GM19193 (cell line): Measurements from ENCODE around the gene SEC22C.

ENCODE experiments used
- POLR2A ChIP-seq: IDR thresholded peaks from 4 replicates; pipeline ENCODE4 v1.6.1; 2011; ENCODE audit not compliant: insufficient read depth, insufficient read length; ENCODE audit errors: extremely low read depth

Gene SEC22C

DNA sequence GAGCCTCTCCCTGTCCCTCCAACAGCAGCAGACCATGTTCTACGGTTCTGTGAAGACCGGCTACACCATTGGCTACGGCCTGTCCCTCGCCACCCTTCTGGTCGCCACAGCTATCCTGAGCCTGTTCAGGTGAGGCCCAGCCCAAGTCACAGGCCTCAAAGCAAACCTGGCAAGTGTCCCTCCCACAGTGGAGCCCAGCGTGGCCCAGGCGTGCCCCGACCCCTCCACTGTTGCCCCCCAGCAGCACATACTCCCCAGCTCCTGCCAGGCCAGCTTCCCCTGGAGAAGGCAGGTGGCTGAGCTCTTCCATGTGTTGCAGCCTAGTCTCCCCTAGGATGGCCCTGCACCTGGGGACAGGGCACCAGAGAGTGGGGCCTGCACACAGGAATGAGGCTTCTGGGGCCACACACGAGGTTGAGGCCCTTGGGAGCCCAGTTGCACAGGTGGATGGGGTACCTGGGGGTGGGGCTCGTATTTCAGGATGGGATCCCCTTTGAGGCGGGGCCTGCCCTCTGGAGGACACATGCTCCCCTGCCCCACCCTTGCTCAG is 54.3 kb downstream of the SEC22C start:
- TF ChIP-seq POLR2A = no peak

DNA sequence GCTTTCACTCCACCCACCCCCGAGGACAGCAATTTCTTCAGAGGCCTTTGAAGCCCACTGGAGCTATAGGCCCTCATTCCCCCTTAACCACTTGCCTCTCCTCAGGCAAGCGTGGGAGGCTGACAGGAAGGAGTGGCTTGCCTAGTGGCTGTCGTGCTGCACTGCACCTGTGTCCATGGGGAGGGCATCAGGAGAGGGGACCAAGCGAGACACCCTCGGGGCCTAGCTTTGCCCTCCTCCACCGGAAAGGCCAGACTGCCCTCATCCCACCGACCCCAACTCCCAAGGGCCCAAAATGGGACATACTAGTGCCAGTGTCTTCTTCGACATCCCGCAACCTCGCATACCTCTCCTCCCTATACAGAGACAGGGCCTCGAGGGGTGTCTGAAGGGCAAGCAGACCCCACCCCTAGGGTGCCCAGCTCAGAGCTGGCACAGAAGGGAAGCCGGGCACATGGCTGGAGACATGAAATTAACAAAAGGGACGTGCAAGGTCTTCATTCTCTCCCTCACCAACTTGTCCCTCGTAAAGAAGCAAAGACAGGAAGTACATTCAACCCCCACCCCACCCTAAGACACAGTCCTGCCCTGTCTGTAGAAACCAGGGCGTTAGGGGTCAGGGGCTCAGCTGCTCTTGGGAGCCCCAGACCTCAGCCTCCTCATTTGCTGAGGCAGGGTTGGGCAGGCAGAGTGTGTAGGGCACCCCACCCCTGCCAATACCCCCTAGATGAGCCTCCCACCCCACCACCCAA is 55.0 kb downstream of the SEC22C start:
- TF ChIP-seq POLR2A = no peak

DNA sequence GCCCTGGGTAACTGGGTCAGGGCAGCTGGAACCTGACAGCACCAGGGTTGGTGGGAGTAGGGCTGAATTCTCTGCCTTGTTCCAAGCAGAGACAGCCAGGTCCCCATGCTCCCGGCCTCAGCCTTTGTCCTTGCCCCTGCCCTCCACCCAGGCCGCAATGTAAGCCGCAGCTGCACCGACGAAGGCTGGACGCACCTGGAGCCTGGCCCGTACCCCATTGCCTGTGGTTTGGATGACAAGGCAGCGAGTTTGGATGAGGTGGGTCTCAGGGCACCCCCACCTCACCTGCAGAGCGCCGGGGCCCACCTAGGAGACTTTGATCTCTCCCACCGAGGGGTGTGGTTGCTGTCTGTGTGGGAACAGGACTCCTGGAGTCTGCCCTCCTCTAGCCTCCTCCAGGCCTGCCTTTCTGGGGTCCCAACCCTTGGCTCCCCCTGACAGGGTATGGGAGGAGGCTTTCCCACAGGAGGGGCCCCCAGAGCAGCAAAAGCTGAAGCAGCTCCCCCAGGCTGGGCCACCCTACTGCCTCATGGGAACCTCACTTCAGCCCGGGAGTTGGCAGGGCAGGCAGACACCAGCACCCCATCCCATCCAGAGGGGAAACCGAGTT is 55.9 kb downstream of the SEC22C start:
- no peak for TF ChIP-seq POLR2A

DNA sequence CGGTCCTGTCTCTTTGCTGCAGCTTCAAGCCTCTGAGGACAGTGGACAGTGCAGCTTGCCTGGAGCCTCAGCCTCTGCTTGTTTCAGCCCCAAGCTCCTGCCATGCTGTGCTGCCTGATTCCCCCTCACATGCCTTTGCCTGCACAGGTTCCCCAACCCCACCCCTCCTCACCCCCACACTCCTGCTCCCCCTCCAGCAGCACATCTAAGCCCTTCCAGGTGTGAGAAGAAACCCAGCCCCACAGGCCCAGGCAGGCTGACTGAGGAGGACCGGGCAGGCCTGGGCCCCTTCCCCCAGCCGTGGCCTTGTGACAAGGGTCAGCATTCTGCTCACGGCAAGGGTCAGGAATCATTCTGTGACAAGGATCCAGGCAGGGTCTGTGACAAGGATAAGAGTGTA is 56.6 kb downstream of the SEC22C start:
- TF ChIP-seq POLR2A = no peak

DNA sequence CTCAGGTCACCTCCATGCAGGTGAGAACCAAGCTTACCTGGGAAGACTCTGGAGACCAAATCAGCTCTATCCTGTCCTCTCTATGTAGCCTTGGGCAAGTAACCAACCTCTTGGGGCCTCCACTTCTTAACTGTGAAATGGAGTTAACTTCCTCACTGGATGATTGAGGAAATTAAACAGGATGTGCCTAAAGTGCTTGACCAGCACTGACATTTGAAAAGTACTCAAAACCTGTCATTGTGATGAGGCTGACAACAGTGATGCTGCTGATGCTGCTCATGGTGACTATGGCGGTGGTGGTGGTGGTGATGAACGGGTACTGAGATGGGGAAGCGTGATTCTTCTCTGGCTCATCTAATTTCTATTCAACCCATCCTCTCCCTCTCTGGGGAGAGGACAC is 57.0 kb downstream of the SEC22C start:
- no peak for TF ChIP-seq POLR2A

DNA sequence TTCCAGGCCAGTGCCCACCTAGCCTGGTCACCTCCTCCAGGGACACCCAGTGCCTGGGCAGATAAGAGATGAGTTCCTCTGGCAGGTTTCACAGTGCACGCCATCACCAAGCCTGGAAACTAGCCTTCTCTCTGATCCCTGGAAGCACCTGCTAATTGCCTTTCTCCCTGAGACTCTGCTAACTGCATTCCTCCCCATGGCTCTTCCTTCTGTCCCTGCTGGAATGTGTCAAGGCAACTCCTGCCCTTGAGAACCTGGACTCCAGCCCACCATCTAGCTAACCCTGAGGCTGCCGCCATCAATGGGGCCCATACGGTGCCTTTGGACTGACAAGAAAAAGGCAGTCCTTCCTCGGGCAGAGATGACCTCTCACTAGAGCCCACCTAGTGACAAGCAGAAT is 60.9 kb downstream of the SEC22C start:
- no peak for TF ChIP-seq POLR2A

DNA sequence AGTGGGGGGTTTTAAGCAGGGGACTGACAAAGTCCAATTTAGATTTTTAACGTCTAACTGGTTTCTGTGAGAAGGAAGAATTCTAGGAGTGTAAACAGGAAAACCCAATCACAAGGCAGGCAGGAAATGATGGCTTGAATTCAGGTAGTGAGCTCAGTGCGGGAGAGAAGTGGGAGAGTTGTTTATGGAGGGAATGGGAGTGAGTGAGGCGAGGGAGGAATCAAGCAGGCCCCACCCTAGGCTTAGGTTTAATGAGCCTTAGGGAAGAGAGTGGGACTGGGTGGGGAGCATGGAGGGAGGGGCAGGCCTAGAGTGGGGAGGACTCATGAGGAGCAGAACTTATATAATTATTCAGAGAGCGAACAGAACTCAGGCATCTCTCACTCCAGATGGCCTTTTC is 61.4 kb downstream of the SEC22C start:
- no peak for TF ChIP-seq POLR2A

DNA sequence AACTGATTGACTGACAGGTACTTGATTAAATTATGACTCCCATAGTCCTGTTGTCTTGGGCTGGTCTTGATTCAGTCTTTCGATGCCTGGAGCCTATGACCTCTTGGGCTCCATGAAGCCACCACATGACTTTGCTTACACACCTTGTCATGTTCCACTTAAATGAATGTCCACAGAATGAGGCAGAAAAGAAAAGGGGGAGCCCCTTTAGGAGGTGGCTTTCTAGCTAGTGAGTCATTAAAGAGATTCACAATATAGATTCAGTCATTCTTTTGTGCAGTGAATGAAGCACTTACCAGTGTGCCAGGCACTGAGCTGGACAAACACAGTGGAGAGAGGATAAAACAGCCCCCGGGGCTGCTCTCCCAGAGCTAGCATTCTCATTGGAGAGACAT is 62.2 kb downstream of the SEC22C start:
- no peak for TF ChIP-seq POLR2A

DNA sequence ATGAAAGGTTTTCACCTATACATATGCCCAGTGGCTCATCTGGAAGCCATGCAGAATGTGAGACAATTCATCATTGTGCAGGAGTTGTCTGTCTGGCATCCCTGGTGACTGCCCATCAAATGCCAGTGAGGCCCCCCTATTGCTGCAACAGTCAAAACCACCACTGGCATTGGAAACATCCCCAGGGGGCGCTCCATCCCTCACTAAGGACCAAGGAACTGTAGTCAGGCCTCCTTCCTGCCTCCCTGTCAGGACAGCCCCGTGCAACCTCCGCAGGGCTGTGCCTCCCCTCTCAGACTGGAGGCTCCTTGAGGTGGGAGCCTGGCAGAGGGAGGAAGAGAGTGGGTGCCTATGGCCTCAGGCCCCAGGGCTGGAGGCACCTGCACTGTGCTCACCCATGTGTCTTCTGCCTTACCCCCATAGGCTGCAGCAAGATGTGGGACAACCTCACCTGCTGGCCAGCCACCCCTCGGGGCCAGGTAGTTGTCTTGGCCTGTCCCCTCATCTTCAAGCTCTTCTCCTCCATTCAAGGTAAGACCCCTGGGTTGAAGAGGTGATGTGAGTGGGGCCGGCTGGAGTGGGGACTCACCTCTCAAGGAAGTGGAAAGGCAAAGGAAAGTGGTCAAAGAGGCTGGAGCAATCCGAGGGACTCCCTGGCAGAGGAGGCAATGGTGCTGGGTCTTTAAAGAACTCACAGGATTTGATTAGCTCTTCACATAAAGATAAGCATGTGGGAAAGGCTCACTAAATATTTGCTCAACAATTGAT is 62.8 kb downstream of the SEC22C start:
- no peak for TF ChIP-seq POLR2A

DNA sequence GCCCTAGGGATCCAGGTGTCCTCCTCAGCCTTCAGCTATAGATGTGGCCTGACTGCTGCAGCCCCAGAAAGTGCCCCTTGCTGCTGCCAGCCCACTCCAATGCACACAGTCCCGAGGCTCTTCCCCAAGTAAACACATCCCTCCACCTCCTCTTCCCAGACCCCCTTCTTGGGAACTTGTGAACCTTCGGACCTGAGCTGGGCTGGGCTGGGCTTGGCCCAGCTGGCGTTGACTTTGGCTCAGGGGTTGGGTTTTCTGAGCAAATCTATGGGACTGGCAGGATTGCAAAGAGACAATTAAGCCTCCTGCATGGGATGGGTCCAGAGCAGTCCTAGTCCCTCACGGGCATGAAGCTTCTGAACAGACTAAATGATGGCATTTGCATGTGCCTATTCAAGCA is 64.7 kb downstream of the SEC22C start:
- TF ChIP-seq POLR2A = no peak

DNA sequence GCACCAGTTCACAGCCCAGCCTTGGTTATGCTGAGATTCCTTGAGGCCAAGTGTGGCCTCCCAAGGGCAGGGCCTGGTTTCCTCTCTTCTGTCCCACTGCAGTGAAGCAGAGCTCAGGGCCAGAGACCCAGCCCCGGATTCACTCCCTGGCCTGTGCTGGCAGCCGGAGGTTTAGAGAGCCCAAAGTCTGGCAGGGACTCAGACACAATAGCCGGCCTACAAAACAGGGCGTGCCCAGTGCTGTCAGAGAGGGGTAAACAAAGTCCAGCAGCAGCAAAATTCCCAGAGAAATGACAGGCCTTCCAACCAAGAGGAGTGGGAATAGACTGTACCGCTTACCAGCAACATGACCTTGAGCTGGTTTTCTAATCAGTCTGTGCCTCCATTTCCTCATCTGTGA is 65.3 kb downstream of the SEC22C start:
- TF ChIP-seq POLR2A = no peak

DNA sequence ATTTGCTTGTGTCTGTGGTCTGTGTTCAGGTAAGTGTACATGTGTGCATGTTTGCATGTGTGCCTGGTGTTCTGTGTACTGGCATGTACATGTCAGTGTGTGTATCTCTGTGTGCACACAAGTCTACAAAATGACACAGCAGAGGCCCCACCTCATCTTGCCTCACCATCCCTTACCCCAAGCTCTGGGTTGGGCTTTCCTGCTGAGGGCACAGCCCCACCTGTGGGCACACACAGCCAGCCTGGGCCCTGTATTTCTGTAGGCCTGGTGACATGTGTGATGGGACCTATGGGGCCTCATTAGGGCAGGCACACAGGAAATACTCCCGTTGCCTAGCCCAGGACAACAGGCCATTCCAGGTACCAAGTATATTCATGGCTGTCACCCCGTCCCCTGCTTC is 65.8 kb downstream of the SEC22C start:
- TF ChIP-seq POLR2A = no peak

DNA sequence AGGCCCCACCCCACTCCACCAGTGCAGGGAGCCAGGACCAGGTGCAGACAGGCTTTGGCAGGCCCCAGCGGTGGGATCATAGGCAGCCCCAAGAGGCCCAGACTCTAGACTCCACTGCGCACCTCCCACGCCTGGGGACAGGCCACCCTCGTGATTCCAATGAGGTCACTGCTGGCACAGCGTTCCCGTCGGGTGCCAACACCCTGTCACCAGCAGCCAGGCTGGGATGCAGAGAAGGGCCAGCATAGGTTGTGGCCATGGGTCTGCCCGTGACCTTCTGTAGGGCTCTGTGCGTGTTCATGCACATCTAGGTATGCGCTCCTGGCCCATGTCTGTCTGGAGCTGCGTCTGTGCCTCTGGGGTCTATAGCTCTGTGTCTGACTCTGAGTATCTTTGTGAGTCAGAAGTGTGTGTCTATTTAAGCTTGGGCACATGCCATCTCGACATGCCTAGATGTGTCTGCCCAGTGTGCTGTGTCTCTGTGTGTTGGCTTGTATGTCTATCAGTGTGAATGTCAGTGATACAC is 66.3 kb downstream of the SEC22C start:
- TF ChIP-seq POLR2A = no peak

DNA sequence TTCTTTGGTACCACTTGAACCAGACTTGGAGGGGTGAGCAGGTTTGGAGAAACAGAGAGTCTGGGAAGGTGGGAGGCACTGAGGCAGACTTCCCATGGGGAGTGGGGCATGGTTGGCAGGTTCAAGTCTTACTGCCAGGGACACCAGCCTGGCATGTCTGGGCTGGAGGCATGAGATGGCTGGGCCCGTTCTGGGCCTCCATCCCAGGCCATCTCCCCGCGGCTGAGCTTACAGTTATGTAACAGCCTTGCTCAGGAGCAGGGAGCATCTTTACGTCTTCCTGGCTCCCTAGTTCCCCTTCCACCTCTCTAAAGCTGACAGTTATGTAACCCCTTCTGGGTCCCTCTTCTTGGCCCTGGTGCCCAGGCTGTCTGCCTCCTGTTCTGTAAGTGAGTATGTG is 66.9 kb downstream of the SEC22C start:
- no peak for TF ChIP-seq POLR2A

DNA sequence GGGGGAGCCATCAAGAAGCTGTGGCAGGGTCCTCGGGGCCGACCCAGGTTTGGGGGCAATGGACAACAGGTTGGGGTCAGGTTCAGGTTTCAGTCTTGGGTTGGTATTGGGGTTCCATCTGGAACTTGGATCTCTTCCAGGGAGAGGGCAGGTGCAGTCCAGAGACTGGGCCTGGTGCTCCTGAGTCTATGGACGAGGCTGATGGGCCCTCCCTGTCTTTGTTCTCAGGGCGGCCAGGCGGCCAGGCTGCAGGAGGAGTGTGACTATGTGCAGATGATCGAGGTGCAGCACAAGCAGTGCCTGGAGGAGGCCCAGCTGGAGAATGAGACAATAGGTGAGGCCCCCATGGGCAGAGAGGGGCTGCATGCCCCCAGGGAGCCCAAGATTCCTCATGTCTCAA is 68.2 kb downstream of the SEC22C start:
- TF ChIP-seq POLR2A = no peak
